GM12878 (cell line): Measurements from ENCODE around the gene DDRGK1. TPM values are rescaled to one million over a fixed set of nuclear protein-coding genes. Genes with fewer than 3 reads are reported as not detected.

ENCODE experiments used
- ATF7 ChIP-seq: fragments of 450-650 bp; IDR thresholded peaks from 2 replicates; pipeline ENCODE4 v1.6.1; 2016; ENCODE audit warnings: low read depth, mild to moderate bottlenecking
- E2F4 ChIP-seq: IDR thresholded peaks from 2 replicates; pipeline ENCODE4 v1.6.1; 2012; ENCODE audit warnings: low read depth, low read length, improper control_type of control experiment
- FOXK2 ChIP-seq: fragments of 450-650 bp; IDR thresholded peaks from 2 replicates; pipeline ENCODE4 v1.6.1; 2017; ENCODE audit warnings: mild to moderate bottlenecking, moderate library complexity
- NR2C1 ChIP-seq: fragments of 450-650 bp; IDR thresholded peaks from 2 replicates; pipeline ENCODE4 v1.6.1; 2017; ENCODE audit warnings: antibody characterized with exemption, mild to moderate bottlenecking, moderate library complexity
- PRDM15 ChIP-seq: fragments of 450-650 bp; formaldehyde crosslinking; IDR thresholded peaks from 2 replicates; pipeline ENCODE4 v1.4.0; 2020; ENCODE audit warnings: mild to moderate bottlenecking, moderate library complexity
- RELB ChIP-seq: fragments of 450-650 bp; IDR thresholded peaks from 2 replicates; pipeline ENCODE4 v1.6.1; 2017; ENCODE audit warnings: low read depth, mild to moderate bottlenecking, moderate library complexity
- SIN3A ChIP-seq: IDR thresholded peaks from 2 replicates; pipeline ENCODE4 v1.6.1; 2012; ENCODE audit warnings: low read depth, low read length, improper control_type of control experiment
- YY1 ChIP-seq: IDR thresholded peaks from 2 replicates; pipeline ENCODE4 v1.6.1; 2011; ENCODE audit warnings: low read depth, mild to moderate bottlenecking, low read length
- polyA plus RNA-seq, 11 experiments: library from polyadenylated mRNA; depleted of rRNA in 4 of 11; unstranded in 6 of 11; stranded (reverse) in 5 of 11; fragments of >200 nt; fragmentation: Nextera tagmentation in 4 of 11; fragmentation: Illumina TruSeq in 1 of 11; extraction: Ambion mirVana in 4 of 11; extraction: Trizol in 1 of 11; gene quantifications; 1 replicate in 1 of 11; 2 replicates in 10 of 11; pipeline versions ENCODE4 v1.2.1 to v1.2.3, GENCODE V29; 2011 to 2016; ENCODE audit warnings: inconsistent platforms in 2 of 11, missing spikeins in 2 of 11, low read depth in 1 of 11
- total RNA-seq, 4 experiments: library from RNA; depleted of rRNA in 3 of 4; stranded (reverse); fragments of >200 nt in 3 of 4; fragmentation: Illumina TruSeq in 1 of 4; extraction: Trizol in 1 of 4; gene quantifications; 2 replicates each; pipeline versions ENCODE4 v1.2.1 to v1.2.3, GENCODE V29; 2013 to 2021

The DDRGK1 gene
- total and polyA plus RNA-seq, 10 of the 15 experiments (the other 5 are each of a cell fraction or from before 2014, with no cell fraction given) = 4.0 to 55.2 (median 39.7) TPM

DNA sequence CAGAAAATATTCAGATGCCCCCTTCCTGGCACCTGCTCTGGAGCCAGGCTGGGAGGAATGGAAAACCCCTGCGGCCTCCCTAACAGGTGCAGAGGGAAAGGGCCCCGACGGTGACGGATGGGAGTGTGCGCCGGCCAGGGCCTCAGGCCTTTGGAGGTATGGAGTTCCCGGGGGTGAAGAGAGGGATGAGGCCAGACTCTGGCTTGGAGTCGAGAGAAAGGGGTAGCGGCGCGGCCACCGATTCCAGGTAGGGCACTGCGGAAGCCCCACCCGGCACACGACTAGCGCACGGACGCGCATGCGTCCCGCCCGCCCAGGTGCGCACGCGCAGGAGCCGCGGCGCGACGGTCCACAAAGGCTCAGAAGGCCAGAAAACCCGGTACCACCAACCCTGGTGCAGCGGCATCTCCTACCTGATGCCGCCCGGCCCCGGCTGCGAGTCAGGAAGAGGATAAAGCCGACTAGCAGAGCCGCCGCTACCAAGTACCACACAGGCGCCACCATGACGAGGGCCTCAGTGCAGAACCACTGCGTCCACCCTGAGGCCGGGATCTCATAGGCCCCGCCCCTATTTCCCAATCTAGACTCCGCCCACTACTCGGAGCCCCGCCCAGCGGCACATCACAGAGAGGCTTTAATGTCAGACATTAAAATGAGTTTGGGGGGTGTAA, at the start of gene DDRGK1 (continued):
- 0 out of 2 replicates have a peak, but pooled peaks have one; percentile 8 for TF ChIP-seq PRDM15 (CRISPR knock-in tag)
- peak; percentile 64; the same call in 1 of the 2 replicates for TF ChIP-seq YY1
- no peak for TF ChIP-seq E2F4
- TF ChIP-seq NR2C1 = no peak
- TF ChIP-seq SIN3A = peak; percentile 13; the same call in 1 of the 2 replicates
- peak; percentile 55; the same call in 1 of the 2 replicates for TF ChIP-seq RELB
- no peak for TF ChIP-seq FOXK2
- TF ChIP-seq ATF7 = no peak
